HCT116 (cell line): ENCODE measurements around the gene NUP188.
A peak's percentile ranks its signal among the peaks of the same experiment; 100 is the strongest.

Experiments used
- ATF3 ChIP-seq: IDR thresholded peaks from 2 replicates; pipeline ENCODE4 v1.6.1; 2012
- EZH2 ChIP-seq: fragments of 200-600 bp; sonication (generic); IDR thresholded peaks from 2 replicates; pipeline ENCODE4 v1.6.1; 2017; ENCODE audit warnings: antibody characterized with exemption, mixed run types
- POLR2AphosphoS5 ChIP-seq: IDR thresholded peaks from 2 replicates; pipeline ENCODE4 v1.6.1; 2011; ENCODE audit warnings: mild to moderate bottlenecking, low read depth, low read length, moderate library complexity
- SIN3A ChIP-seq: IDR thresholded peaks from 2 replicates; pipeline ENCODE4 v1.6.1; 2012; ENCODE audit warnings: low read depth
- YY1 ChIP-seq: IDR thresholded peaks from 2 replicates; pipeline ENCODE4 v1.6.1; 2011; ENCODE audit warnings: low read length, low read depth, moderate library complexity, mild to moderate bottlenecking; ENCODE audit not compliant: insufficient replicate concordance; ENCODE audit errors: extremely low read depth
- TF ChIP-seq, protein P1 (sequence below), 3 experiments: fragments of 200-600 bp in 1 of 3; sonication (generic) in 1 of 3; IDR thresholded peaks in 2 of 3; conservative IDR thresholded peaks in 1 of 3; 2 replicates each; pipeline ENCODE4 v1.5.1; 2012 to 2017; ENCODE audit warnings: low read depth in 2 of 3, low read length in 2 of 3, antibody characterized with exemption in 1 of 3, borderline replicate concordance in 1 of 3, control low read depth in 1 of 3, mild to moderate bottlenecking in 1 of 3, mixed read lengths in 1 of 3, mixed run types in 1 of 3, moderate library complexity in 1 of 3; ENCODE audit not compliant: insufficient read depth in 1 of 3

DNA sequence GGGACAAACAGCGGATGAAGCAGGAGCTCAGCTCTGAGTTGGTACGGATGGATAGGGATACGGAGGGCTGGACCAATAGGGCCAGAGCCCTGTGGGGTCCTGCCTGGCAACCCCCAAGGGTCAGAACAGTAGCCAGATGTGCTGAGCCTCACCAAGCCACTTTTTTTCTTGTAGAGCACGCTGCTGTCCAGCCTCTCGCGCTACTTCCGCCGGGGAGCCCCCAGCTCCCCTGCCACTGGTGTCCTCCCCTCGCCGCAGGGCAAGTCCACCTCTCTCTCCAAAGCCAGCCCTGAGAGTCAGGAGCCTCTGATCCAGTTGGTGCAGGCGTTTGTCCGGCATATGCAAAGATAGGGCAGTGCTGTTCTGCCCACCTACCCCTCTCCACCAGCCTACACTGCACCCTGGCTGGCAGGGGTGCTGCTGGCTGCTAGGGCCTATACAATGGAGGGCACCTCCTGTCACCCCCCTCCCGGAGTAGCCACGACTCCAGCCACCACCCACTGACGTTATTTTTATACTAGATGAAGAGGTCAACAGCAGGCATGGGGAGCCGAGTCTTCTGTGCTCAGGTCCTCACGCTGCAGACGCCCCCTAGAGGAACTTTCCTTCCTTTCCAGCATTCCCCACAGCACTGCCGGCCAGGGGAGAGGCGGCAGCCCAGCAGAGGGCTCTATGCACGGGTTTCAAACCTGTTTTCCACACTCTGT is 59.0 kb downstream of the NUP188 start:
- TF ChIP-seq, protein P1, sequence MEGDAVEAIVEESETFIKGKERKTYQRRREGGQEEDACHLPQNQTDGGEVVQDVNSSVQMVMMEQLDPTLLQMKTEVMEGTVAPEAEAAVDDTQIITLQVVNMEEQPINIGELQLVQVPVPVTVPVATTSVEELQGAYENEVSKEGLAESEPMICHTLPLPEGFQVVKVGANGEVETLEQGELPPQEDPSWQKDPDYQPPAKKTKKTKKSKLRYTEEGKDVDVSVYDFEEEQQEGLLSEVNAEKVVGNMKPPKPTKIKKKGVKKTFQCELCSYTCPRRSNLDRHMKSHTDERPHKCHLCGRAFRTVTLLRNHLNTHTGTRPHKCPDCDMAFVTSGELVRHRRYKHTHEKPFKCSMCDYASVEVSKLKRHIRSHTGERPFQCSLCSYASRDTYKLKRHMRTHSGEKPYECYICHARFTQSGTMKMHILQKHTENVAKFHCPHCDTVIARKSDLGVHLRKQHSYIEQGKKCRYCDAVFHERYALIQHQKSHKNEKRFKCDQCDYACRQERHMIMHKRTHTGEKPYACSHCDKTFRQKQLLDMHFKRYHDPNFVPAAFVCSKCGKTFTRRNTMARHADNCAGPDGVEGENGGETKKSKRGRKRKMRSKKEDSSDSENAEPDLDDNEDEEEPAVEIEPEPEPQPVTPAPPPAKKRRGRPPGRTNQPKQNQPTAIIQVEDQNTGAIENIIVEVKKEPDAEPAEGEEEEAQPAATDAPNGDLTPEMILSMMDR (IDR thresholded peaks at IDR 0.05 in 2 of 3, conservative IDR thresholded peaks at IDR 0.05 in 1 of 3; ENCODE audit: borderline replicate concordance in 1 of 3, insufficient read depth in 1 of 3, low read depth in 2 of 3, low read length in 2 of 3), result peak; percentile 90 to 98 (median 93)
- TF ChIP-seq ATF3 (no peak), EZH2 (no peak), SIN3A (no peak), POLR2AphosphoS5 (peak; percentile 19), YY1 (no peak)
